ENCODE results near the gene TRMT61A.

The TRMT61A gene

DNA sequence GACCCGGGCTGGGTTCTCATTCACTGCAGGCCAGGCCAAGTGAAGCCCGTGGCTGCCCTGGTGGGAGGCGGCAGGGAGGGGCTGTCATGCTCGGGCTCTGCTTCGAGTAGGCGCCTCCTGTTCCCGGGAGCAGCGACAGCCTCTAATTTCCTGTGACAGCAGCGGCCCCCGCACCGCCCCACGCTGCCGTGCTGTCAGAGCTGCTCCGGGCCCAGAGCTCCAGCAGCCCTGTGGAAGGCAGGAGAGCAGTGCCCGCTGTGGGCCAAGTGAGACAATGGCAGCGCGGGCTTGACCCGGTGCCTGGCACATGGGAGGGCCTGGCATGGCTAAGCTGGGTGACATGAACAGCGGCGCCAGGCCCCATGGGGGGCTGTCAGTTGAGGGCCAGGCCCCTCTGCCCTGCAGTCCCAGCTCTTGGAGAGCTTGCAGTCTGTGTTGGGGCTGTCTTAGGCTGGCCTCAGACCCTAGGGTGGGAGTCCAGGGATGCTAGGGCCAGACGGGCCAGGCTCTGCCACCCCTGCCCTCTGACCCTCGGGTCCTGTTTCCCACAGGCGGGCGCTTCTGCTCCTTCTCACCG is 5.1 kb downstream of the TRMT61A start:
- peak in 38 of 56 donors; percentile 30 to 88 (median 63) for DNase-seq

DNA sequence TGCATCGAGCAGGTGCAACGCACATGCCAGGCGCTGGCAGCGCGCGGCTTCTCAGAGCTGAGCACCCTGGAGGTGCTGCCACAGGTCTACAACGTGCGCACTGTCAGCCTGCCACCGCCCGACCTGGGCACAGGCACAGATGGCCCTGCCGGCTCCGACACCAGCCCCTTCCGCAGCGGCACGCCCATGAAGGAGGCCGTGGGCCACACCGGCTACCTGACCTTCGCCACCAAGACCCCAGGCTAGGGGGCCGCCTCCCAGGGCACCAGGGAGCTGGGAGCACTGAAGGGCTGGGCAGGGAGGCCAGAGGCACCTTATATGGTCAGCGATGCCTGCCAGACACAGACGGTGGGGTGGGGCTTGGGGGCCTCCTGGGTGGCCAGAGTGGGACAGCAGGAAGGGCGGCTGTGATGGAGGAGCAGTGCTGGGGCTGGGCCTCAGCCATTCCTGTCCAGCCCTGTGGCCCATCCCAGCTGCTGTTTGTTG is 5.6 kb downstream of the TRMT61A start:
- DNase-seq, result peak in 7 of 56 donors; percentile 34 to 64 (median 57)

DNA sequence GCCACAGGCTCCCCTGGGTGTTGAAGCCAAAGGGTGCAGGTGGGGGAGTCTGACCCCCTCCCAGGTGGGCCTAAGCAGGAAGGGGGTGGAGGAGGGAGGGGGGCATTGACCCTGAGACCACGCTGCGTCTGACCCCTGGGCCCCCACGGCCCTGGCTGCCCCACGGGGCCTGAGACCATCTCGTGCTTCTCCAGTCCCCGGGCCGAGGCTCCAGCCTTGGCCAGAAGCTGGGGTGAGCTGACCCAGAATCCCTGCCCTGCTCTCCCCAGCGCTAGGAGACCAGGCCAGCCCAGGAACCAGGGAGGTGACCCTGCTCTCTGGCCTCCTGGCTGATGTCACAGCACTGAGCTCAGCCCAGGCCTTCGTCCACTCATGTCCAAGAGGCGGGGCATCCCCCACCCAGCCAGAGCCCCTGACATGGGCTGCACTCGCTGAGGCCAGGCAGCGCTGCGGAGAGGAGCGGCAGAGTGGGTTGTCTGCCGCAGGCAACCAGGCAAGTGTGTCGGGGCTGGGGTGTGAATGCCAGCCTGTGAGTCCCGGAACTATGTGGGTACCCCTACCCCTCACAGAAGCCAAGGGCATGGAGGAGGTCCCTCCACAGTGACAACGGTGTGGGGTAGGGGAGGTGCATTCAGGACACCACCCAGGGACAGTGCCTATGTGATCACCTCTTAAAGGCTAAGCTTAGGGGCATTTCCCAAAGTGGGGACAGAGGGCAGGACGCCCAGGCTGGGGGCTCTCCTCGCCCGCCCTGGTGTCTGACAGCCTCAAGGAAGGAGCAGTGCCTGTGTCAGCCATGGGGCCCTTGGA is 6.3 kb downstream of the TRMT61A start:
- no peak for DNase-seq

DNA sequence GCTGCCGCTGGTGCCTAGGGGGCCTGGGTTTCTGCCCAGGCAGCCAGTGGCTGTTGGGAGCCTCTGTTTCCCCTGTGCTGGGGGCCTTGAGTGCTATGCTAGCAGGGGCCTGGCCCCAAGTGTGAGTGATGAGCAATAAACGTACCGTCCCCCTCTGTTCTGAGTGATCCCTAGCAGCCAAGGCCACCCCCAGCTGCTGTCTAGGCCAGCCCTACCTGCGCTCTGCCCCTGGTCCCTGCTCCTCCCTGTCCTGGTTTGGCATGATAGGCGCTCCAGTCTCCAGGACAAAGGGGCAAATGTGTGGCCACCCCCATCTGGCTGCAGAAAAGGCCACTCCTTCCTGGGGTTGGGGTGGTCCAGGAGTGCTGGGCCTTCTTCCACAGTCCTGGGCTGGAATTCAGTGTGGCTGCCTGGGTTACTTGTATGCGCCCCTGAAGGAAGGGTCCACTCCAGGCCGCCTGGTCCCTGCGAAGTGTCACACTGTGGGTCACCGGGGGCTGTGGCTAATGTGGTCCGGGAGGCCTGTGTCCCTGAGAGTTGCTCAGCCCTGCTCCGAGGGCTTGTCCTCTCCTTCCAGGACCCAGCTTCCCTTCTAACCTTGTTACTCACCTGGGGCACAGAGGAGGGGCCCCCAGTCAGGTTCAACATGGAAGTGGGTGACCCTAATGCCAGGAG is 7.0 kb downstream of the TRMT61A start:
- DNase-seq, result no peak

DNA sequence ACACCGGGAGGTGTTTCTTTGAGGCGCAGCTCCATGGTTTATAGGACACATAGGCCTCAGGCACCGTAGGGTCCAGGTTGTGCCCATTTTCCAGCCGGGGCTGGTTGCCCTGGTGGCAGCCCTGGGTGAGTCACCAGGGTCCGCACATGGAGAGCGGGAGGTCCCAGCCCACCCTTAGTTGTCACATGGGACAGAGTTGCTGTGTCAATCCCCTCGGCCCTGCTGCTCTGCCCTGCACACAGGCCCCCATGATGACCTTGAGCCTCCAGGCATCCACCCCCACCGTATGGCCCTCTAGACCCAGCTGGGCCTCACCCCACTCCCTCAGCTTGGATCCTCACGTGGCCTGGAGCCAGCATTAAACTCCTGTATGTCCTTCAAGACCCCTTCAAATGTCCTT is 7.7 kb downstream of the TRMT61A start:
- DNase-seq, result no peak

DNA sequence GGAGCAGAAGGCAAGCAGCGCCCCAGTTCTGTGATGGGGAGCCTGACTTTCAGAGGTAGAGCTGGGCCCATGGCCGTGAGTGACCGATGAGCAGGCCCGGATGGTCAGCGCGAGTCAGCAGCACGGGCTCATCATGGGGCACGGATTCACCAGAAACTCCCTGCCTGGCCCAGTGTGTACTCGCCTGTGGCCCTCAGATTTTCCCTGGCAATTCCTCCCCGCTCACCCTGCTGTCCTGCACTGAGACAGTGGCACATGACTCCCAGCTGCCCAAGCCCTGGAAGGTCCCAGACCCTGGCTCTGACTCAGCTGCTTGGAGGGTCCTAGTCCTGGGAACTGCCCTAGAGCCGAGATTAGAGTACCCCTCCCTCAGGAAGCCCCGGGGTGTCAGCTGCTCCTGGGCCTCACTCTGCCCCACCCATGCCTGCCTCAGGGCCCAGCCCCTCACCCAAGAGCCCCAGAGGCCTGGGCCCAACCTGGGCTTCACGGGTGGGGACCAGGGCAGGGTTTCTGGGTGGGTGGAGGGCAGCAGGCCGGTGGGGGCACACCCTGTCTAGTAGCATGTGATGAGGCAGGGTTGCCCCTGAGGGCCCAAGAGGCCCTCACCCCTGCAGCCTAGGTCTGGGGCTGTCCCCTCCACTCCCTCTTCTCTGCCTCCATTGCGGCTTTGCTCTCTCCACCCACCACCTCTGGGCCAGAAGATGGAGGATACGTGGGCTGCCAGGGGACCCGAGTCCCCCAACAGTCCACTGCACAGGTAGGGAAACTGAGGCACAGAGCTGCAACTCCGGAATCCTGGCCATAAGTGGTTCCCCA is 8.4 kb downstream of the TRMT61A start:
- DNase-seq, result no peak

DNA sequence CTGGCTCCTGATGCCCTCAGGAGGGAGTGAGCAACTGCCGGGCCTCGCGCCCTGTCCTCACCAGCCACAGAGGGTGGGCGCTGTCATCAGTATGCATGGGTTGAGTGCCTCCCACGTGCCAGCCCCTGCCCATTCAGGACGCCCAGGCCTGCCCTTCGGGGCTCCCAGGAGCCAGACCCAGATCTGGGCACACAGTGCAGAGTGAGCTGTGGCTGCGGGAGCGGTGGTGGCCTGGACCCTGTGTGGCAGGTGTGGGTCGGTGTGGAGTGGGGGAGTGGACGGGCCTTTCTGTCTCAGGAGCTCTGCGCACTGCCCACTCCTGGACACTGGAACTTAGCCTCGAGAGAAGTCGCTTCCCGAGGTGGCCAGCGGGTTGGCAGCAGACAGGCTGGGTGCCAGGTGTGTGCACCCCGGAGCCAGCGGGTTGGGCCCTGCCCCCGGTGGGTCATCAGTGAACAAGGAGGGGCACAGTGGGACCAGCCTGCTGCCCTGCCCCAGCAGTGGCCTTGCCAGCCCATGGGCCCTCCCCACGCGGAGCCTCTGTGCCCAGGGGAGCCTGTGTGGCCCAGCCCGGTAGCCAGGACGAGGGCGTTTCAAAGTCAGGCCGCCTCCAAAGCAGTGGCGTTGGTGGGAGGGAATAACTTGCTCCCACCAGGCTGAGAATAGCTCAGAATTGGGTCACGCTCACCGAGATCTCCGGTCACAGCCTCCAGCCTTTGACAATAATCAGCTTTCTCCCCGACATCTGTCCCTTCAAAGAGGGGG is 9.5 kb downstream of the TRMT61A start:
- DNase-seq, result peak in 14 of 56 donors; percentile 30 to 65 (median 50)

DNA sequence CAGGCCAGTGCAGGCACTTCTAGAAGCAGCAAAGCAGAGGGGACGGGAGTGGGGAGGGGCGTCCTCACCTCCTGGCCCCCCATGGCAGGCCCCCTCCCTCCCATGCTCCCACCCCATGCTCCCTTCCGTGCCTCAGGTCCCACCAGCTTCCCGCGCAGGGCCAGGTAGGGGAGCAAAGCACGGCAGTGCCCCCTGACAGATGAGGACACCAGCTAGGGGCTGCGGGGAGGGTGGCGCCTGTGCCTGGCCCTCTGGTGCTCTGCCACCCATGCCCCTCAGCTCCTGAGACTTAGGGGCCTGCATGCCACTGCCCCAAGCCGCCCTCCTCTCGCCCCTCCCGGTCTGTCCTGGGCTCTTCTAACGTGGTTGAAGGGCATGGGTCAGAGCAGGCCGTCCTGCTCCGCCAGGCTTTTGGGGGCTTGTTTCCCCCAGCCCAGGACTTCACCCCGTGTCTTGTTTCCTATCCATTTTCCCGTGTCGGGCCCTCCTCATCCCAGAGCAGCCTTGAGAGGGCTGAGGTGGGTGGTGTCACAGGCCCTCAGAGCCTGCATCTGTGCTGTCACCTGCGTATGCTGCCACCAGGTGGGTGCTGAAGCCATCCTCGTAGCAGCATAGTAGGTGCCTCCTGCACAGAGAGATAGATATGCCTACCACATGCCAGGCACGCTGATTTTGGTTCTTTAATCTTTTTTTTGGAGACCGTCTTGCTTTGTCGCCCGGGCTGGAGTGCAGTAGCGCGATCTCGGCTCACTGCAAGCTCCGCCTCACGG is 10.2 kb downstream of the TRMT61A start:
- DNase-seq, result no peak

DNA sequence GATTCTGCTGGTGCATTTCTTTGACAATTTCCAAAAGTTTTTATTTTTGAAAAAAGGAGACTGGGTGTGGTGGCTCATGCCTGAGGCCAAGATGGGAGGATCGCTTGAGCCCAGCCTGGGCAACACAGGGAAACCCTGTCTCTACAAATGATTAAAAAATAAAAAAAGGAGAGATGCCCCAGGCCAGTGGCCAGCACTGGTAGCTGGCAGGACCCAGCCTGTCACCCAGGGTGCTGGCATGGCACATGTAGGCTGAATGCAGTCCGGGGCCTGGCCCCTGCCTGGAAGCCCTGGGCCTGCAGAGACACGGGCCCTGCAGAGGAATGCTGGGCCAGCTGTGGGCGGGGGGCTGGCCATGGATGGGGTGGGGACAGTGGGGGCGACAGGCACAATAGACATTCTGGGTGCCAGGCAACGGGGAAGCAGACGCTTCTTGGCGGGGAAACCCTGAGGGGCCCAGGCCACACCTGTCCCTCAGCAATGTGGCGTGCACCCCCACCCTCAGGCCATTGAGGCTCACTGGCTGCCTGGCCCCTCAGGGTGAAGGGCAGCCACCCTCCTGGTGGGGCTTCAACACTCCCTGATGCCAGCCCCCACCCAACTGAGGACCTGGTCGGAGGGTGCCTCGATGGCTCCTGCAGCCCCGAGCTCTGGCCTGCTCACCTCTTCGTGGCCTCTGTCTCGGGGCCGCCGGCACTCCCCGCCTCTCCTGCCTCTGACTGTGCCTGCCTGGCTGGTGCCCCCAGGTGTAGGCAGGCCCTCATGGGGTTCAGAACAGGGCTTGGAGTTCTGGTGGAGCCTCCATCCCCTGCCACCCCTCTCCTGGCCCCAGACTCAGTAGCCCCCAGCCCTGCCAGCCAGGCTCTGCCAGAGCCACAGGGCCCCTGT is 12.1 kb downstream of the TRMT61A start:
- peak in 3 of 56 donors; percentile 39 to 59 (median 48) for DNase-seq

DNA sequence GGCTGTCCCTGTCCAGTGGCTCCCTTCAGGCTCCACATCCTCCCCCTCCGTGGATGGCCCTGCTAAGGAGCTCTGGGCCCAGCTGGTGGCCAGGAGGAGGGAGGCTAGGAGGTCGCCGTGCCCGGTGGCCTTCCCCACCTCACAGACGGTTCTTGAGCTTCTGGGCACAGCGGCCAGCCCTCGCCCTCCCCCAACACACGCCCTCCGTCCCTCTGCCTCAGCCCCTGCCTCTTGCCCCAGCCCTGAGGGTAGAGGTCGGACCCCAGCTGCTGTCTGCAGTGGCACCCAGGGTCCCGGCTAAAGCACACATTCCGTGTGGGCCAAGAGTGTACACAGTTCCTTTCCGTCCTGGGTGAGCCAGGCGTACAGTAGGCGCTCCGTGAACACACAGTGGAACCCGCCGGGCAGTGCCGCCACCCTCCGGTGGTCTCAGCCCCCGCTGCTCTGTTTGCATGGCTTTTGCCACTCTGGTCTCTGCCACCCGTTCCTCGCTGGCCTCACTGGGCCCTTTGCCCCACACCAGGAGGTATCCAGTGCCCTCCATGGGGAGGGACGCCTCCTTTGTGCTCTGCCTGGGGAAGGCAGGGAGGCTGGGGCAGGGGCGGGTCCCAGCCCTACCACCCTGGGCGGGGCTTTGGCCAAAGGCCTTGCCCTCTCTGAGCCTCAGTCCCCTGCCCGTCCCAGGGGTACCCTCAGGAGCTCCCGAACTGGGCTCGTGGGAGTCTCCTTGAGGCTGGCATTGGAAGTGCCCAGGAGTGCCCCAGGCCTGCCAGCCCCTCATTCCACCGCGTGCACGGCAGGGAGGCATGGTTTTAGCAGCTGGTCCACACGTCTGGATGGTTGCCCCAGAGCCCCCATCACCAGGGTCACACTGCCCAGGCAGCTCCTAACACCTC is 13.0 kb downstream of the TRMT61A start:
- DNase-seq, result peak in 11 of 56 donors; percentile 43 to 80 (median 70)

DNA sequence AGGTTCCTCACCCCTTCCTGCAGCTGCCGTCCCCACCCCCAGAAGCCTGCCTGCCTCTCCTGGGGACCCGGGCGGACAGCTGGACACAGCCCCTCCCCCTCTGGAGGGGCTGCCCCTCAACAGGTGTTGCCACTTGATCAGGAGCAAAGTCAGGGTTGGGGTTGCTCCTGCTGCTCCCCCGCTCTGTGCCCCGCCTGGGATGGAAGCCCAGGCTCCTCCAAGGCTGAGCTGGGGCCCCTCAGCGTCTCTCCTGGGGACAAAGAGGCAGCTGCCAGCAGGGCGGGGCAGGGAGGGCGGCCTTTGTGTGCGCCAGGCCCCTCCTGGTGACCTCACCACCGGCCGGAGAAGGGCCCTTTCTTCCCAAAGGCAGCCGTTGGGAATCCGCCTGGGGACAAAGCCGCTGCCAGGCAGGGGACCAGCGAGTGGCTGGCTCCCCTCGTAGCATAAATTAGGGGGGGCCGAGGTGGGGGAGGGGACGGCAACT is 13.7 kb downstream of the TRMT61A start:
- DNase-seq, result peak; percentile 39 to 96 (median 91)

DNA sequence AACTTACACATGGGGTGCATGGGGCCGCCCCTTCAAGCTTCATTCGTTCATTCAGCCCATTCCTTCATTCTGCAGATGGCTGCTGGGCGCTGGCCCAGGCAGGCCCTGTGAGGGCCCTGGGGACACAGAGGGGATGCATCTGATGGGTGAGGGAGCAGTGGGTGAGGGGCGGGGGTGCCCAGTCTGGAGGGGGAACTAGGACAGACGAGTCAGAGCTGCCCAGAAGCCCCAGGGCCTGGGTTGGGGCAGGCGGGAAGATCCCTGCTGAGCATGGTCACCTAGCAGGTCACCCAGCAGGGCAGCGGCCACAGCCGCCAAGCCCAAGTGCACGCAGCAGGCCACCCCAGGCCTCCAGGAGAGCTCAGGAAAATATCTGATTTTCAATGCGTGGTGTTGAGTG is 14.1 kb downstream of the TRMT61A start:
- DNase-seq, result peak in 20 of 56 donors; percentile 69 to 95 (median 84)

DNA sequence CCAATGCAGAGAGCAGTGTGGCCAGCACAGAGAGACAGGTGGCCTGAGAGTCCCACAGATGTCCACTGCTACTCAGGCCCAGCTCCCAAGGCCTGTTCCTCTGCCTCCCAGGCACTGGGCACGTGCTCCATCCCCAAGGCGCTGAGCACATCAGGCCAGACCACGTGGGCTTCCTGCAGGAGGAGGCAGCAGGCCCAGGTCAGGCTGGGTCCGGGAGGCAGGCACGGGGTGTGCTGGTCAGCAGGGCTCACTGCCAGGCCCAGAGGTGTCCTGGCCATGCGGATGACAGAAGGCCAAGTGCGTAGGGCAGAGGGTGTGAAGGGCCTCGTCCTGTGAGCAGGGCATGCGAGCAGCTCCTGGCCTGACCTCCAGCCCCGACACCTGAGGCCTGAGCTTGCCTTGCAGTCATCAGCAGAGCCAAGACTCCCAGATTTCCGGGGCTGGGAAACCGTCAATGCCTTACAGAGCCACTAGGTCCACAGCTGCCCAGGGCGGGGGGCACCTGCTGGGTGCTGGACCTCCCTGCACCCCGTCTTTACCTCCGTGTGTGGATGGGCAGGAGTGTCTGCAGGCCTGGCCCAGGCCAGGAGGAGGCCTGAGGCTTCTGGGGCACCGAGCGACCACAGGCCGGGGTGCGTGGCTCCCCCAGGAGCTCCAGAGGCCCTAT is 14.9 kb downstream of the TRMT61A start:
- peak in 16 of 56 donors; percentile 44 to 77 (median 62) for DNase-seq

DNA sequence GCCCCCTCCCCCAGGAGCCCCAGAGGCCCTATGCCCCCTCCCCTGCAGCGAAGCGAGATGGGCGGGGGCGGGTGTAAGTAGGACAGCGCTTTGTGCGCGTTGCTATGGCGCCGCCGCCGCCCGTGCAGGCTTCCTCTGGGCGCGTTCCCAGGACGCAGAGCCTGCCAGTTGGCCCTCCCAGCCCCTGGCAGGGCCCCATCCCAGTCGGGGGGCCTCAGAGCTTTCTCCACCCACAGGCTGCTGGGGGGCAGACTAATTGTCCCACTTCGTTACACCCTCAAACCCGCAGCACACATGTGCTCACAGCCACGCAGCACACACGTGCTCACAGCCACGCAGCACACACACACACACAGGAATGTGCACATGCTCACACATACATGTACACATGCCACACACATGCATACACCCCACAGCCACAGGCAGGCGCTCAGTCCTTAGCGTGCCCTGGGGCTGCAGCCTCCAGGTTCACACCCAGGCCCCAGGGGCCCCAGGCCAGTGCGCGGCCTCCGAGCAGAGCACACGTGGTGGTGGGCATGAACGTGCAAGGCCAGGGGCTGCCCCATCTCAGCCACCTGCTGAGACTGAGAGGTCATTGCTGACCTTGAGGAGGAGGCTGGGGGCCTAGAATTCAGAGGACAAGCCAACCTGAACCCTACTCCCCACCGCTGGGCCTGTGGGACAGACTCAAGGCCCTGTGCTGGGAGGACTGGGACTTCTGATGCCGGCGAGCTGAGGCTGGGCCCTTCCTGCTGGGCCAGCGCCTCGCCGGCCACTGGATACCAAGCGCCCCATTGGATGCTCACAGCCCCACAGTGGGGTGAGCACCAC is 15.6 kb downstream of the TRMT61A start:
- DNase-seq, result peak in 54 of 56 donors; percentile 36 to 92 (median 80)

DNA sequence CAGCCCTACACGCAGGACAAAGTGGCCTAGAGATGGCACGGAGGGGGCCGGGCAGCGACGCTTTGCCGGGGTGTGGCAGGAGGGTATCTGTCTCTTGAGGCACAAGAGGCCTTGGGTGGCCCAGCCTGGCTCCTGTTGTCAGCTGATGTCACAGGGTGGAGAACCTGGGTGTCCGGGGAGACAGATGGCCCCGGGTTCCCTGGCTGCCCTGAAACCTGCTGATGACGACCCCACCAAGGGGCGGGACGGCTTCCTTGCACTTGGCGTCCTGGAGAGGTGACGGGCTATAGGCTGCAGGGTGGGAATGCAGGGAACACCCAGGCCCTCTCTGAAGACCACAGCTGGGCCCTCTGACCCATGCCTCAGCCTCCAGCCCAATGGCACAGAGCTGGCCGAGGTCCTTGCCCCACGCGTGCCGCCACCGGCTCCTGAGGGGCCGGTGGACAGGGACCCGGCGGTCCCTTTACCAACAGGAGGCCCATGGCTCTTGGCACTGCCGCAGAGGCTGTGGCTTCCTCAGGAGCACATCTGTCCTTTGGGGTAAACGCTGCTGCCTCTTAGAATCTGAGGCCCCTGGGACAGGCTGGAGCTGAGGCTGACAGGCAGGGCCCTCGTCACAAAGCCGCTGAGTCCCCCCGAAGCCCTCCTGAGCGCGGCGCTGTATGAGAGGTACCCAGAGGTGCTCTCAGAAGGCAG is 16.4 kb downstream of the TRMT61A start:
- no peak for DNase-seq

Measured in nucleus accumbens (tissue), 56 donors.